Prostate gland (tissue), 2 donors: ENCODE data around the gene DMD. TPM values are rescaled to one million over a fixed set of nuclear protein-coding genes. Genes with fewer than 3 reads are reported as not detected.

ENCODE experiments used
- DNase-seq: peaks from one replicate; pipeline ENCODE4 v3.0.0-alpha.2; 2019; ENCODE audit warnings: low spot score
- H3K27ac ChIP-seq, 2 donors: fragments of 200-600 bp; sonication (generic); 2 replicates each; pipeline ENCODE4 v1.5.1; 2017 to 2019
- H3K27me3 ChIP-seq: fragments of 200-600 bp; sonication (generic); replicated peaks from 2 replicates; pipeline ENCODE4 v1.5.1; 2019; ENCODE audit not compliant: insufficient read depth
- H3K36me3 ChIP-seq, 2 donors: fragments of 200-600 bp; sonication (generic); 1 replicate in 1 of 2; 2 replicates in 1 of 2; pipeline versions ENCODE4 v1.5.1 to v1.8.1; 2017 to 2019
- H3K4me1 ChIP-seq: fragments of 200-600 bp; sonication (generic); replicated peaks from 2 replicates; pipeline ENCODE4 v1.5.1; 2019
- H3K4me3 ChIP-seq, 2 donors: fragments of 200-600 bp; sonication (generic); 2 replicates each; pipeline ENCODE4 v1.5.1; 2017 to 2019
- H3K9me3 ChIP-seq: fragments of 200-600 bp; sonication (generic); 2 replicates; pipeline ENCODE4 v1.5.1; 2017
- POLR2A ChIP-seq: fragments of 450-650 bp; IDR thresholded peaks from one replicate; pipeline ENCODE4 v1.6.1; 2016; ENCODE audit warnings: antibody characterized with exemption, mild to moderate bottlenecking
- POLR2AphosphoS5 ChIP-seq: sonication (generic); formaldehyde crosslinking; IDR thresholded peaks from one replicate; pipeline ENCODE4 v1.6.1; 2017; ENCODE audit warnings: antibody characterized with exemption
- WGBS: methylation state at CpG from one replicate; pipeline ENCODE4 v1.1.5; 2018; 5-methylcytosine and 5-hydroxymethylcytosine counted together
- intact Hi-C: fragments of 100-400 bp; cut with DNase I; formaldehyde crosslinking; loops from one replicate; pipeline ENCODE4 v1.14.2; 2022
- total RNA-seq, 2 donors: library from RNA; depleted of rRNA; stranded (reverse); fragments of >200 nt; gene quantifications; one replicate each; pipeline ENCODE4 v1.1.0, GENCODE V29; 2016
- TF ChIP-seq, protein P1 (sequence below), 4 experiments: fragments of 200-600 bp in 2 of 4; fragments of 450-650 bp in 2 of 4; sonication (generic) in 2 of 4; IDR thresholded peaks; 1 replicate in 3 of 4; 2 replicates in 1 of 4; pipeline ENCODE4 v1.5.1; 2016 to 2019; ENCODE audit warnings: antibody characterized with exemption in 4 of 4, mild to moderate bottlenecking in 2 of 4, moderate library complexity in 2 of 4

The DMD gene
- total RNA-seq, 2 donors from 2014 or later: 17.6 to 34.8 TPM

DNA sequence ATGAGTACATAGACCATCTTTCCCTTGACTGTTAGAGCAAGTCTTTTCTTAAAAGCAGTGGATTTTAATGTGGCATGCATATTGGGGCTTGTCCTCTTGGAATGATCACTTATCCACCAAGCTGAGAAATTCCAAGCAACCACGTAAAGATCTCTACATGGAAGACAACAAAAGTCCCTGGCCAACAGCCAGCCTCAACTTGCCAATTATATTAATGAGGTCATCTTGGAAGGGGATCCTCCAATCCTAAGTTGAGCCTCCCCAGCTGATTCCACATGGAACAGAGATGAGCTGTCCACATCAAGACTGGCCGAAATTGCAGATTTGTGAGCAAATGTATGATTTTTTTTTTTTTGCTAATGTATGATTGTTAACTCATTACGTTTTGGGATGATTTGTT lies 2118.9 kb downstream of the DMD start:
- intact Hi-C loops: no loop called here
- Histone ChIP-seq H3K4me1 (no peaks in the 10 kb centered on the region), H3K9me3 (no peaks in the 10 kb centered on the region), H3K27me3 (no peaks in the 10 kb centered on the region), H3K27ac (no peak overlapping the region), H3K36me3 (no peaks in the 10 kb centered on the region), H3K4me3 (no peak overlapping the region)
- DNase-seq: no peak
- TF ChIP-seq, protein P1, sequence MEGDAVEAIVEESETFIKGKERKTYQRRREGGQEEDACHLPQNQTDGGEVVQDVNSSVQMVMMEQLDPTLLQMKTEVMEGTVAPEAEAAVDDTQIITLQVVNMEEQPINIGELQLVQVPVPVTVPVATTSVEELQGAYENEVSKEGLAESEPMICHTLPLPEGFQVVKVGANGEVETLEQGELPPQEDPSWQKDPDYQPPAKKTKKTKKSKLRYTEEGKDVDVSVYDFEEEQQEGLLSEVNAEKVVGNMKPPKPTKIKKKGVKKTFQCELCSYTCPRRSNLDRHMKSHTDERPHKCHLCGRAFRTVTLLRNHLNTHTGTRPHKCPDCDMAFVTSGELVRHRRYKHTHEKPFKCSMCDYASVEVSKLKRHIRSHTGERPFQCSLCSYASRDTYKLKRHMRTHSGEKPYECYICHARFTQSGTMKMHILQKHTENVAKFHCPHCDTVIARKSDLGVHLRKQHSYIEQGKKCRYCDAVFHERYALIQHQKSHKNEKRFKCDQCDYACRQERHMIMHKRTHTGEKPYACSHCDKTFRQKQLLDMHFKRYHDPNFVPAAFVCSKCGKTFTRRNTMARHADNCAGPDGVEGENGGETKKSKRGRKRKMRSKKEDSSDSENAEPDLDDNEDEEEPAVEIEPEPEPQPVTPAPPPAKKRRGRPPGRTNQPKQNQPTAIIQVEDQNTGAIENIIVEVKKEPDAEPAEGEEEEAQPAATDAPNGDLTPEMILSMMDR (IDR thresholded peaks at IDR 0.05): no peak
- no peak for TF ChIP-seq POLR2A
- TF ChIP-seq POLR2AphosphoS5: no peak
- 39% methylated on average over 3 of the region's 3 CpGs for WGBS

DNA sequence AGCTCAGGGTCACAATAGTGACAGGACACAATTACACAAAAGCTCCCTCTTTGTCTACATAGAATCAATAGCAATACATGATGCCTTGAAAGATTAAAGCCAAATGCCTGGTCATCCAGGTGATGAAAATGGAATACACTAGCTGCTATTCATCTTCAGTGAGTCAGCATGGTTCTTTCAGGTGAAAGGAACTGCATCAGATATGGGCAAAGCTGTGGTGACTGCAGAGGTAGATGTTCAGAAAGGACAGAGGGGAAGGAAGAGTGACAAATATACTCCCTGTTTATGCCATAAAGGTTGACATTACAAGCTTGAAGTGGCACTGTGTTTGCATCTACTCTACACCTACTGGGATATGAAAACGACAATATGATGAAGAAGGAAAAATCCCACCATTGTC lies 2119.5 kb downstream of the DMD start:
- Histone ChIP-seq H3K27me3 (no peaks in the 10 kb centered on the region), H3K4me1 (no peaks in the 10 kb centered on the region), H3K4me3 (no peak overlapping the region), H3K27ac (no peak overlapping the region), H3K9me3 (no peaks in the 10 kb centered on the region), H3K36me3 (no peaks in the 10 kb centered on the region)
- DNase-seq: no peak
- 56% methylated on average over 1 of the region's 1 CpG for WGBS
- intact Hi-C loops: no loop called here
- TF ChIP-seq, protein P1 (IDR thresholded peaks at IDR 0.05): no peak

- Histone ChIP-seq H3K27me3 (no peaks in the 10 kb centered on the region), H3K4me1 (no peaks in the 10 kb centered on the region), H3K36me3 (no peaks in the 10 kb centered on the region), H3K4me3 (no peak overlapping the region), H3K27ac (no peak overlapping the region), H3K9me3 (no peaks in the 10 kb centered on the region)
- no peak for DNase-seq
- intact Hi-C loops: no loop called here
- TF ChIP-seq, protein P1 (IDR thresholded peaks at IDR 0.05): no peak
- TF ChIP-seq POLR2AphosphoS5 (no peak), POLR2A (no peak)
- WGBS: 92% methylated on average over 2 of the region's 2 CpGs
These were observed 2136.8 kb downstream of the DMD start for GRCh38 chrX:31074522-31074921.

- DNase-seq: no peak
- Histone ChIP-seq H3K4me3 (no peak within 1 kb of the TSS), H3K27me3 (no peaks in the 10 kb centered on the region), H3K36me3 (no peaks in the 10 kb centered on the region), H3K9me3 (no peaks in the 10 kb centered on the region), H3K4me1 (no peaks in the 10 kb centered on the region), H3K27ac (no peak within 1 kb of the TSS)
- TF ChIP-seq POLR2AphosphoS5 (no peak), POLR2A (no peak)
- TF ChIP-seq, protein P1 (IDR thresholded peaks at IDR 0.05): no peak
- intact Hi-C loops: no loop called here
- 98% methylated on average over 29 of the region's 33 CpGs for WGBS
These were observed 2139.6 kb downstream of the DMD start, which contains the start of gene FTHL17 for GRCh38 chrX:31071725-31072124. TSS of gene FTHL17 (minus strand) at chrX:31072041. CDS start at chrX:31071953, 88 bp downstream.

- no peak overlapping the region for H3K4me3 ChIP-seq
- 78% methylated on average over 15 of the region's 18 CpGs for WGBS
- DNase-seq: no peak
- TF ChIP-seq POLR2A (no peak), POLR2AphosphoS5 (no peak)
- TF ChIP-seq, protein P1 (IDR thresholded peaks at IDR 0.05): no peak
- H3K27me3 ChIP-seq: no peaks in the 10 kb centered on the region
- intact Hi-C loops: no loop called here
- no peaks in the 10 kb centered on the region for H3K36me3 ChIP-seq
- H3K4me1 ChIP-seq: no peaks in the 10 kb centered on the region
- no peaks in the 10 kb centered on the region for H3K9me3 ChIP-seq
- no peak overlapping the region for H3K27ac ChIP-seq
These were observed 2140.1 kb downstream of the DMD start for GRCh38 chrX:31071262-31071661.
